ENCODE data around the gene MMP2. TPM values are rescaled to one million over a fixed set of nuclear protein-coding genes. Genes with fewer than 3 reads are reported as not detected.

Gene MMP2
- total RNA-seq, 1 experiment from 2014 or later, result 0.91 TPM

DNA sequence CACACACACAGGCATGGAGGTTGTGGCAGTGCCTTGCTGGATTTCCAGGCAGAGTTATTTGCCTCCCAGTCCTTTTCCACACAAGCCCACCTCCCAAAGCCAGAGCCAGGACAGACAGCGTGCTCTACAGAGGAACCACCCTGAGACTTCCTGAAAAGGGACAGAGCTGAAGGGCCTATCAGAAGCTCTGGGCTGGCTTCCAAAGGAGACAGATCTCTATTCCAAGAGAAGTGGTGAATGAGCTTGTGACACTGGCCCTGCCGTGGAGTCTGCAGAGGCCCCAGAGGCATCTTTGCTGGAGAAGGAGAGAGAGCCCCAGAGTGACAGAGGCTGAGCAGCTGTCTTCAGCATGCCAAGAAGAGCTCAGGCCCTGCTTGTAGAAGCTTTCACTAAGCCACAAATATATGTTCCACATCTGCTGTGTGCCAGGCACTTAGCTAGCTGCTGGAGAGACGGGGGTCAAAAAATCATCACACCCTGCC lies 21.6 kb downstream of the MMP2 start:
- intact Hi-C loops (cut with micrococcal nuclease; ENCODE audit: unreplicated experiment), result loop anchor here (10.0 kb wide), 1 partner anchor 1024 kb away; the partner anchor contains the start of gene BBS2
- Histone ChIP-seq H3K9me3 (no peaks in the 10 kb centered on the region), H3K27me3 (replicated peaks; ENCODE audit: control insufficient read depth, insufficient read depth, low read length) (no peaks in the 10 kb centered on the region), H3K4me1 (peaks cover 17% of the 10 kb centered on the region), H3K4me3 (ENCODE audit: low read depth, low read length) (no peak overlapping the region), H3K36me3 (ENCODE audit: control insufficient read depth, insufficient read depth, low read length) (no peaks in the 10 kb centered on the region; the same call in 1 of the 2 replicates)
- Mint-ChIP-seq H3K27me3 (ENCODE audit: insufficient read depth, unreplicated experiment) (no peaks in the 10 kb centered on the region), H3K27ac (ENCODE audit: unreplicated experiment) (no peak overlapping the region), H3K4me1 (ENCODE audit: low read depth, unreplicated experiment) (peaks cover 7% of the 10 kb centered on the region), H3K36me3 (ENCODE audit: insufficient read depth, unreplicated experiment) (no peaks in the 10 kb centered on the region), H3K4me3 (ENCODE audit: unreplicated experiment) (no peak overlapping the region), H3K9me3 (ENCODE audit: unreplicated experiment) (no peaks in the 10 kb centered on the region)
- POLR2A ChIA-PET, result no interaction called here
- CTCF ChIA-PET, result no interaction called here
- TF ChIP-seq, protein P1, sequence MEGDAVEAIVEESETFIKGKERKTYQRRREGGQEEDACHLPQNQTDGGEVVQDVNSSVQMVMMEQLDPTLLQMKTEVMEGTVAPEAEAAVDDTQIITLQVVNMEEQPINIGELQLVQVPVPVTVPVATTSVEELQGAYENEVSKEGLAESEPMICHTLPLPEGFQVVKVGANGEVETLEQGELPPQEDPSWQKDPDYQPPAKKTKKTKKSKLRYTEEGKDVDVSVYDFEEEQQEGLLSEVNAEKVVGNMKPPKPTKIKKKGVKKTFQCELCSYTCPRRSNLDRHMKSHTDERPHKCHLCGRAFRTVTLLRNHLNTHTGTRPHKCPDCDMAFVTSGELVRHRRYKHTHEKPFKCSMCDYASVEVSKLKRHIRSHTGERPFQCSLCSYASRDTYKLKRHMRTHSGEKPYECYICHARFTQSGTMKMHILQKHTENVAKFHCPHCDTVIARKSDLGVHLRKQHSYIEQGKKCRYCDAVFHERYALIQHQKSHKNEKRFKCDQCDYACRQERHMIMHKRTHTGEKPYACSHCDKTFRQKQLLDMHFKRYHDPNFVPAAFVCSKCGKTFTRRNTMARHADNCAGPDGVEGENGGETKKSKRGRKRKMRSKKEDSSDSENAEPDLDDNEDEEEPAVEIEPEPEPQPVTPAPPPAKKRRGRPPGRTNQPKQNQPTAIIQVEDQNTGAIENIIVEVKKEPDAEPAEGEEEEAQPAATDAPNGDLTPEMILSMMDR (IDR thresholded peaks at IDR 0.05; ENCODE audit: insufficient read depth in 1 of 2, low read depth in 1 of 2, low read length in 1 of 2, severe bottlenecking in 1 of 2, unreplicated experiment in 1 of 2), result no peak
- no peak for DNase-seq
- BruUV-seq (replicated peaks), result no TSS peak

GRCh38 chr16:55501549-55502322 lies 22.7 kb downstream of the MMP2 start:
- ChIA-PET CTCF (interaction anchor here (0.5 to 1.3 kb wide), 3 partner anchors 39 to 340 kb away, joined by 3 read pairs; no protein-coding TSS in a partner anchor), POLR2A (no interaction called here)
- no peak overlapping the region for H3K27ac Mint-ChIP-seq (ENCODE audit: unreplicated experiment)
- Histone ChIP-seq H3K4me3 (ENCODE audit: low read depth, low read length) (no peak overlapping the region), H3K4me1 (peaks cover 14% of the 10 kb centered on the region), H3K36me3 (ENCODE audit: control insufficient read depth, insufficient read depth, low read length) (no peaks in the 10 kb centered on the region; the same call in 1 of the 2 replicates), H3K27me3 (replicated peaks; ENCODE audit: control insufficient read depth, insufficient read depth, low read length) (no peaks in the 10 kb centered on the region), H3K9me3 (no peaks in the 10 kb centered on the region)
- H3K9me3 Mint-ChIP-seq (ENCODE audit: unreplicated experiment), result no peaks in the 10 kb centered on the region
- H3K27me3 Mint-ChIP-seq (ENCODE audit: insufficient read depth, unreplicated experiment), result no peaks in the 10 kb centered on the region
- no peaks in the 10 kb centered on the region for H3K4me1 Mint-ChIP-seq (ENCODE audit: low read depth, unreplicated experiment)
- TF ChIP-seq, protein P1 (IDR thresholded peaks at IDR 0.05; ENCODE audit: insufficient read depth in 1 of 2, low read depth in 1 of 2, low read length in 1 of 2, severe bottlenecking in 1 of 2, unreplicated experiment in 1 of 2), result no peak
- no peak for DNase-seq
- no peak overlapping the region for H3K4me3 Mint-ChIP-seq (ENCODE audit: unreplicated experiment)
- intact Hi-C loops (cut with micrococcal nuclease; ENCODE audit: unreplicated experiment), result loop anchor here (10.0 kb wide), 1 partner anchor 1023 kb away; the partner anchor contains the start of gene BBS2
- no peaks in the 10 kb centered on the region for H3K36me3 Mint-ChIP-seq (ENCODE audit: insufficient read depth, unreplicated experiment)
- BruUV-seq (replicated peaks), result no TSS peak

DNA sequence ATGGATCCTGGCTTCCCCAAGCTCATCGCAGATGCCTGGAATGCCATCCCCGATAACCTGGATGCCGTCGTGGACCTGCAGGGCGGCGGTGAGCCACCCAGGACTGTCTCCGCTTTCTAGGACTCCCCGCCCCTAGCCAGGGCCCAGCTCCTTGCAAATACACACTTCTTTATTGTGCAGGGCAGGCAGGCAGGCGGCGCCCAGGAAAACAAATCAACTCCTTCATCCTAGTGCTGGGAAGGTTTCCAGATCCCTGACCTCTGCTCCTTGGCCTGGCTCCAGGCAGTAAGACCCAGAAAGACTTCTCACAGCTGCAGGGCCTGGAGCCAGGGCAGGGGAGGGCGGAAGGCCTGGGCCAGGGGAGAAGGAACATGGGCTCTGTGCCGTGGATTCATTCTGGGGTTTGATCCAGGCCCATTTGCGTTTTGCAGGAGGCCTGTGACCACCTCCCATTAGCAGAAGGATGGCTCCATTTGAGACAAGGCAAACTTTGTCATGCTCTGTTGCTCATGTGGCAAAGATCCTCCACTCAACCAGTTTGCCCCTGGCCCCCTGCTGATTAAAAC lies 23.9 kb downstream of the MMP2 start:
- POLR2A ChIA-PET, result no interaction called here
- intact Hi-C loops (cut with micrococcal nuclease; ENCODE audit: unreplicated experiment), result loop anchor here (10.0 kb wide), 1 partner anchor 1022 kb away; the partner anchor contains the start of gene BBS2
- no TSS peak for BruUV-seq (replicated peaks)

More for the DNA sequence above, 23.9 kb downstream of the MMP2 start:
- H3K36me3 ChIP-seq (ENCODE audit: control insufficient read depth, insufficient read depth, low read length), result no peaks in the 10 kb centered on the region; the same call in 1 of the 2 replicates
- Mint-ChIP-seq H3K9me3 (ENCODE audit: unreplicated experiment) (no peaks in the 10 kb centered on the region), H3K4me1 (ENCODE audit: low read depth, unreplicated experiment) (no peaks in the 10 kb centered on the region), H3K4me3 (ENCODE audit: unreplicated experiment) (no peak overlapping the region), H3K27me3 (ENCODE audit: insufficient read depth, unreplicated experiment) (no peaks in the 10 kb centered on the region), H3K36me3 (ENCODE audit: insufficient read depth, unreplicated experiment) (no peaks in the 10 kb centered on the region), H3K27ac (ENCODE audit: unreplicated experiment) (no peak overlapping the region)
- no peaks in the 10 kb centered on the region for H3K9me3 ChIP-seq
- CTCF ChIA-PET, result interaction anchor here (0.5 to 1.1 kb wide), 2 partner anchors 40 to 339 kb away, joined by 3 read pairs; no protein-coding TSS in a partner anchor
- peaks cover 14% of the 10 kb centered on the region for H3K4me1 ChIP-seq
- no peak overlapping the region for H3K4me3 ChIP-seq (ENCODE audit: low read depth, low read length)
- H3K27me3 ChIP-seq (replicated peaks; ENCODE audit: control insufficient read depth, insufficient read depth, low read length), result no peaks in the 10 kb centered on the region
- DNase-seq, result peak in 1 of 2 experiments; percentile 62
- TF ChIP-seq, protein P1 (IDR thresholded peaks at IDR 0.05; ENCODE audit: insufficient read depth in 1 of 2, low read depth in 1 of 2, low read length in 1 of 2, severe bottlenecking in 1 of 2, unreplicated experiment in 1 of 2), result no peak
